ENCODE results near the gene ANO8. TPM values are rescaled to one million over a fixed set of nuclear protein-coding genes. Genes with fewer than 3 reads are reported as not detected.
A peak's percentile ranks its signal among the peaks of the same experiment; 100 is the strongest.

Gene ANO8
- total and polyA plus RNA-seq, 2 of the 13 experiments (the other 11 are each of a cell fraction or from before 2014, with no cell fraction given), result 1.8 to 3.5 TPM

DNA sequence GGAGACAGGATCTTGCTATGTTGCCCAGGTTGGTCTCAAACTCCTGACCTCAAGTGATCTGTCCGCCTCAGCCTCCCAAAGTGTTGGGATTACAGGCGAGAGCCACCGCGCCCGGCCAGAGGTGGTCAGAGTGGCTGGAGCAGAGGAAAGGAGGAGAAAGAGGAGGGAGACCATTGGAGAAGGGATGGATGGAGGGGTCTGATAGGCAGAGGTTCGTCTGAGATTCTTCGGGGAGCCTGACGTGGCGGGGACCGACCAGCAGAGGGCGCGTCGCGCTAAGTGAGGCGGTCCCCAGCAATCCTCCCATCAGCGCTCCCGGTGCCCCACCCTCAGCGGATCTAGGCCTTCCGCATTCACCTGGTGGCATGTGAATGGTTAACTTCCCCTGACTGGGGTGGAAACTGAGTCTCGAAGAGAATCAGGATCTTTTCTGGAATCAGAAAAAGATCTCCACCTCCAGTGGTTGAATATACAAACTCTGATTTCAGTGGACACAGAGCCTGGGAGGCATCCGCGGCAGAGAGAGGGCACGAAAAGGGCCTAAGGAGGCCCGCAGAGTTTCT lies 11.5 kb upstream of the ANO8 start (continued):
- TF ChIP-seq, protein P1, sequence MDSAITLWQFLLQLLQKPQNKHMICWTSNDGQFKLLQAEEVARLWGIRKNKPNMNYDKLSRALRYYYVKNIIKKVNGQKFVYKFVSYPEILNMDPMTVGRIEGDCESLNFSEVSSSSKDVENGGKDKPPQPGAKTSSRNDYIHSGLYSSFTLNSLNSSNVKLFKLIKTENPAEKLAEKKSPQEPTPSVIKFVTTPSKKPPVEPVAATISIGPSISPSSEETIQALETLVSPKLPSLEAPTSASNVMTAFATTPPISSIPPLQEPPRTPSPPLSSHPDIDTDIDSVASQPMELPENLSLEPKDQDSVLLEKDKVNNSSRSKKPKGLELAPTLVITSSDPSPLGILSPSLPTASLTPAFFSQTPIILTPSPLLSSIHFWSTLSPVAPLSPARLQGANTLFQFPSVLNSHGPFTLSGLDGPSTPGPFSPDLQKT (CRISPR knock-in tag; IDR thresholded peaks at IDR 0.05; ENCODE audit: borderline replicate concordance), result no peak
- TF ChIP-seq NAIF1 (CRISPR knock-in tag; IDR thresholded peaks at IDR 0.05; ENCODE audit: borderline replicate concordance), result no peak
- TF ChIP-seq, protein P2, sequence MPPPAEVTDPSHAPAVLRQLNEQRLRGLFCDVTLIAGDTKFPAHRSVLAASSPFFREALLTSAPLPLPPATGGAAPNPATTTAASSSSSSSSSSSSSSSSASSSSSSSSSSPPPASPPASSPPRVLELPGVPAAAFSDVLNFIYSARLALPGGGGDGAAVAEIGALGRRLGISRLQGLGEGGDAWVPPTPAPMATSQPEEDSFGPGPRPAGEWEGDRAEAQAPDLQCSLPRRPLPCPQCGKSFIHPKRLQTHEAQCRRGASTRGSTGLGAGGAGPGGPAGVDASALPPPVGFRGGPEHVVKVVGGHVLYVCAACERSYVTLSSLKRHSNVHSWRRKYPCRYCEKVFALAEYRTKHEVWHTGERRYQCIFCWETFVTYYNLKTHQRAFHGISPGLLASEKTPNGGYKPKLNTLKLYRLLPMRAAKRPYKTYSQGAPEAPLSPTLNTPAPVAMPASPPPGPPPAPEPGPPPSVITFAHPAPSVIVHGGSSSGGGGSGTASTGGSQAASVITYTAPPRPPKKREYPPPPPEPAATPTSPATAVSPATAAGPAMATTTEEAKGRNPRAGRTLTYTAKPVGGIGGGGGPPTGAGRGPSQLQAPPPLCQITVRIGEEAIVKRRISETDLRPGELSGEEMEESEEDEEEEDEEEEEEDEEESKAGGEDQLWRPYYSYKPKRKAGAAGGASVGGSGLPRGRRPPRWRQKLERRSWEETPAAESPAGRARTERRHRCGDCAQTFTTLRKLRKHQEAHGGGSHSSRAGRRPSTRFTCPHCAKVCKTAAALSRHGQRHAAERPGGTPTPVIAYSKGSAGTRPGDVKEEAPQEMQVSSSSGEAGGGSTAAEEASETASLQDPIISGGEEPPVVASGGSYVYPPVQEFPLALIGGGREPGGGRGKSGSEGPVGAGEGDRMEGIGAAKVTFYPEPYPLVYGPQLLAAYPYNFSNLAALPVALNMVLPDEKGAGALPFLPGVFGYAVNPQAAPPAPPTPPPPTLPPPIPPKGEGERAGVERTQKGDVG (CRISPR knock-in tag; IDR thresholded peaks at IDR 0.05; ENCODE audit: borderline replicate concordance), result no peak
- no peak for TF ChIP-seq KLF9 (CRISPR knock-in tag; IDR thresholded peaks at IDR 0.05; ENCODE audit: low read depth)
- TF ChIP-seq ELF1 (CRISPR knock-in tag; IDR thresholded peaks at IDR 0.05), result peak; percentile 75
- TF ChIP-seq, protein P3, sequence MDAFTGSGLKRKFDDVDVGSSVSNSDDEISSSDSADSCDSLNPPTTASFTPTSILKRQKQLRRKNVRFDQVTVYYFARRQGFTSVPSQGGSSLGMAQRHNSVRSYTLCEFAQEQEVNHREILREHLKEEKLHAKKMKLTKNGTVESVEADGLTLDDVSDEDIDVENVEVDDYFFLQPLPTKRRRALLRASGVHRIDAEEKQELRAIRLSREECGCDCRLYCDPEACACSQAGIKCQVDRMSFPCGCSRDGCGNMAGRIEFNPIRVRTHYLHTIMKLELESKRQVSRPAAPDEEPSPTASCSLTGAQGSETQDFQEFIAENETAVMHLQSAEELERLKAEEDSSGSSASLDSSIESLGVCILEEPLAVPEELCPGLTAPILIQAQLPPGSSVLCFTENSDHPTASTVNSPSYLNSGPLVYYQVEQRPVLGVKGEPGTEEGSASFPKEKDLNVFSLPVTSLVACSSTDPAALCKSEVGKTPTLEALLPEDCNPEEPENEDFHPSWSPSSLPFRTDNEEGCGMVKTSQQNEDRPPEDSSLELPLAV (CRISPR knock-in tag; conservative IDR thresholded peaks at IDR 0.05; ENCODE audit: low read depth), result no peak
- peak; percentile 96 for TF ChIP-seq ZNF121 (CRISPR knock-in tag; IDR thresholded peaks at IDR 0.05)
- no peak for TF ChIP-seq MAFK (conservative IDR thresholded peaks at IDR 0.05 in 1 of 2, IDR thresholded peaks at IDR 0.05 in 1 of 2; ENCODE audit: low read length in 2 of 2)
- TF ChIP-seq, protein P4, sequence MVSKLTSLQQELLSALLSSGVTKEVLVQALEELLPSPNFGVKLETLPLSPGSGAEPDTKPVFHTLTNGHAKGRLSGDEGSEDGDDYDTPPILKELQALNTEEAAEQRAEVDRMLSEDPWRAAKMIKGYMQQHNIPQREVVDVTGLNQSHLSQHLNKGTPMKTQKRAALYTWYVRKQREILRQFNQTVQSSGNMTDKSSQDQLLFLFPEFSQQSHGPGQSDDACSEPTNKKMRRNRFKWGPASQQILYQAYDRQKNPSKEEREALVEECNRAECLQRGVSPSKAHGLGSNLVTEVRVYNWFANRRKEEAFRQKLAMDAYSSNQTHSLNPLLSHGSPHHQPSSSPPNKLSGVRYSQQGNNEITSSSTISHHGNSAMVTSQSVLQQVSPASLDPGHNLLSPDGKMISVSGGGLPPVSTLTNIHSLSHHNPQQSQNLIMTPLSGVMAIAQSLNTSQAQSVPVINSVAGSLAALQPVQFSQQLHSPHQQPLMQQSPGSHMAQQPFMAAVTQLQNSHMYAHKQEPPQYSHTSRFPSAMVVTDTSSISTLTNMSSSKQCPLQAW (CRISPR knock-in tag; IDR thresholded peaks at IDR 0.05), result no peak; the same call in 1 of the 2 replicates
- TF ChIP-seq ASH2L (IDR thresholded peaks at IDR 0.05; ENCODE audit: insufficient read length, low read depth, low read length), result no peak
- TF ChIP-seq, protein P5, sequence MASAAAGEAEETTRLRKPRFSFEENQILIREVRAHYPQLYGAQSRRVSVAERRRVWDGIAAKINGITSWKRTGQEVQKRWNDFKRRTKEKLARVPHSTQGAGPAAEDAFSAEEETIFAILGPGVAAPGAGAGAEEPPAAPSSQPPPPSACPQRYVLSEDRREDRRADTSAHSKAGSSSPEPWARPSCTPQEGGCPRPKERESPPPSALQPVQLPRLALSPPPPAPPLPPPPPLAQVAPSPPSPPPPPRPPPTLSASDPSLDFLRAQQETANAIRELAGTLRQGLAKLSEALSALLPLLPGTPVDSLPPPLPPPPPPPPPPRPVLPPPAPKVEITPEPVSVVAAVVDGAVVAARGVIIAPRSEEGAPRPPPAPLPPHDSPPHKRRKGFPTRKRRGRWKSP (CRISPR knock-in tag; IDR thresholded peaks at IDR 0.05), result peak; percentile 55; the same call in 1 of the 2 replicates
- TF ChIP-seq HNRNPL (IDR thresholded peaks at IDR 0.05; ENCODE audit: low read depth, low read length), result no peak
- no peak for TF ChIP-seq ZSCAN12 (CRISPR knock-in tag; IDR thresholded peaks at IDR 0.05)
- TF ChIP-seq, protein P6, sequence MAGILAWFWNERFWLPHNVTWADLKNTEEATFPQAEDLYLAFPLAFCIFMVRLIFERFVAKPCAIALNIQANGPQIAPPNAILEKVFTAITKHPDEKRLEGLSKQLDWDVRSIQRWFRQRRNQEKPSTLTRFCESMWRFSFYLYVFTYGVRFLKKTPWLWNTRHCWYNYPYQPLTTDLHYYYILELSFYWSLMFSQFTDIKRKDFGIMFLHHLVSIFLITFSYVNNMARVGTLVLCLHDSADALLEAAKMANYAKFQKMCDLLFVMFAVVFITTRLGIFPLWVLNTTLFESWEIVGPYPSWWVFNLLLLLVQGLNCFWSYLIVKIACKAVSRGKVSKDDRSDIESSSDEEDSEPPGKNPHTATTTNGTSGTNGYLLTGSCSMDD (CRISPR knock-in tag; IDR thresholded peaks at IDR 0.05), result no peak
- no peak for TF ChIP-seq ZFP62 (CRISPR knock-in tag; IDR thresholded peaks at IDR 0.05)
- TF ChIP-seq, protein P7, sequence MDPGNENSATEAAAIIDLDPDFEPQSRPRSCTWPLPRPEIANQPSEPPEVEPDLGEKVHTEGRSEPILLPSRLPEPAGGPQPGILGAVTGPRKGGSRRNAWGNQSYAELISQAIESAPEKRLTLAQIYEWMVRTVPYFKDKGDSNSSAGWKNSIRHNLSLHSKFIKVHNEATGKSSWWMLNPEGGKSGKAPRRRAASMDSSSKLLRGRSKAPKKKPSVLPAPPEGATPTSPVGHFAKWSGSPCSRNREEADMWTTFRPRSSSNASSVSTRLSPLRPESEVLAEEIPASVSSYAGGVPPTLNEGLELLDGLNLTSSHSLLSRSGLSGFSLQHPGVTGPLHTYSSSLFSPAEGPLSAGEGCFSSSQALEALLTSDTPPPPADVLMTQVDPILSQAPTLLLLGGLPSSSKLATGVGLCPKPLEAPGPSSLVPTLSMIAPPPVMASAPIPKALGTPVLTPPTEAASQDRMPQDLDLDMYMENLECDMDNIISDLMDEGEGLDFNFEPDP (CRISPR knock-in tag; conservative IDR thresholded peaks at IDR 0.05), result no peak
- TF ChIP-seq GTF2F1 (IDR thresholded peaks at IDR 0.05; ENCODE audit: low read length), result no peak
- TF ChIP-seq ZNF296 (CRISPR knock-in tag; conservative IDR thresholded peaks at IDR 0.05), result no peak
